Prostate gland (tissue), 2 donors: ENCODE measurements around the gene HES1. TPM values are rescaled to one million over a fixed set of nuclear protein-coding genes. Genes with fewer than 3 reads are reported as not detected.

Experiments used
- DNase-seq: peaks from one replicate; pipeline ENCODE4 v3.0.0-alpha.2; 2019; ENCODE audit warnings: low spot score
- H3K27ac ChIP-seq, 2 donors: fragments of 200-600 bp; sonication (generic); 2 replicates each; pipeline ENCODE4 v1.5.1; 2017 to 2019
- H3K27me3 ChIP-seq: fragments of 200-600 bp; sonication (generic); replicated peaks from 2 replicates; pipeline ENCODE4 v1.5.1; 2019; ENCODE audit not compliant: insufficient read depth
- H3K36me3 ChIP-seq, 2 donors: fragments of 200-600 bp; sonication (generic); 1 replicate in 1 of 2; 2 replicates in 1 of 2; pipeline versions ENCODE4 v1.5.1 to v1.8.1; 2017 to 2019
- H3K4me1 ChIP-seq: fragments of 200-600 bp; sonication (generic); replicated peaks from 2 replicates; pipeline ENCODE4 v1.5.1; 2019
- H3K4me3 ChIP-seq, 2 donors: fragments of 200-600 bp; sonication (generic); 2 replicates each; pipeline ENCODE4 v1.5.1; 2017 to 2019
- H3K9me3 ChIP-seq: fragments of 200-600 bp; sonication (generic); 2 replicates; pipeline ENCODE4 v1.5.1; 2017
- POLR2A ChIP-seq: fragments of 450-650 bp; IDR thresholded peaks from one replicate; pipeline ENCODE4 v1.6.1; 2016; ENCODE audit warnings: antibody characterized with exemption, mild to moderate bottlenecking
- POLR2AphosphoS5 ChIP-seq: sonication (generic); formaldehyde crosslinking; IDR thresholded peaks from one replicate; pipeline ENCODE4 v1.6.1; 2017; ENCODE audit warnings: antibody characterized with exemption
- WGBS: methylation state at CpG from one replicate; pipeline ENCODE4 v1.1.5; 2018; 5-methylcytosine and 5-hydroxymethylcytosine counted together
- intact Hi-C: fragments of 100-400 bp; cut with DNase I; formaldehyde crosslinking; loops from one replicate; pipeline ENCODE4 v1.14.2; 2022
- total RNA-seq, 2 donors: library from RNA; depleted of rRNA; stranded (reverse); fragments of >200 nt; gene quantifications; one replicate each; pipeline ENCODE4 v1.1.0, GENCODE V29; 2016
- TF ChIP-seq, protein P1 (sequence below), 4 experiments: fragments of 200-600 bp in 2 of 4; fragments of 450-650 bp in 2 of 4; sonication (generic) in 2 of 4; IDR thresholded peaks; 1 replicate in 3 of 4; 2 replicates in 1 of 4; pipeline ENCODE4 v1.5.1; 2016 to 2019; ENCODE audit warnings: antibody characterized with exemption in 4 of 4, mild to moderate bottlenecking in 2 of 4, moderate library complexity in 2 of 4

The HES1 gene
- total RNA-seq, 2 donors from 2014 or later = 92.4 to 174 TPM

DNA sequence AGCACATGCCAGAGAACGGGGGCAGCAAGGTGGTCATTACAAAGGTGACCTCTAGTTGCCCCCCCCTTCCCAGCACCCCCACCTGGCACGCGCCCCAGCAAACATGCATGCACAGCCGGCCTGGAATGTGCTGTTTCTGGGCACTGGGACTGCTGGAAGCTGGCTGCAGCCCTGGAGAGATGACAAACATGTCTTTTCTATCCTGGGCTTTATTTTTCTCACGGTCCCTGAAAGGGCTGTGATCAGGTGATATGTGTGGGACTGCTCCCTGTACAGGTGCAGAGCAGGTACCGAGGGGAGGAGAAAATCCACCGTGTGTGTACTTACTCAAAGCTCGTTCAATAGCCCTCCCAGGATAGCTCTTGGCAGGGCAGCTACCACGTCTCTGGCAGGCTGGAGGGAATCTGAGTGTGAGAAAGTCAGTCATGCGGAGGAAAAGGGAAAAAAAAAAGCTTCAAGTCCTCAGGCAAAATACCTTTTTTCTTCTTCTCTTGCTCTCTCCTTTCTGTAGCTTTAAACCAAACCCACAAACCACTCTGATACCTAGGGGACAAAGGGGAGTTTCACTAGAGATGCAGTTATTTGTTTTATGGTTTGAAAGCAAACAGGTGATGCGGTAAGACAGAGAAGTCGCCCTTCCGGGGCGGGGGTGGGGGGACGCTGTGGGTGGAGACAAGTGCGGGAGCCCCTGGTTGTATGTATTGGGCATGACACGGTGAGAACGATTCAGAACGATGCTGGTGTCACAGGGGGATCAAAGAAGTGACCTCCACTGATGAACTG lies 5.0 kb upstream of the HES1 start:
- no peaks in the 10 kb centered on the region for H3K9me3 ChIP-seq
- no peaks in the 10 kb centered on the region for H3K27me3 ChIP-seq
- peak; percentile 56 for DNase-seq
- intact Hi-C loops = loop anchor here (5.0 kb wide), 1 partner anchor 59 kb away; no protein-coding TSS in a partner anchor
- WGBS = 27% methylated on average over 19 of the region's 19 CpGs
- peak; percentile 40 for TF ChIP-seq POLR2AphosphoS5
- no peak for TF ChIP-seq POLR2A
- no peak overlapping the region for H3K4me3 ChIP-seq
- H3K36me3 ChIP-seq = no peaks in the 10 kb centered on the region
- peaks cover 4% of the 10 kb centered on the region for H3K4me1 ChIP-seq
- peak overlapping the region; percentile 66 to 98 for H3K27ac ChIP-seq

DNA sequence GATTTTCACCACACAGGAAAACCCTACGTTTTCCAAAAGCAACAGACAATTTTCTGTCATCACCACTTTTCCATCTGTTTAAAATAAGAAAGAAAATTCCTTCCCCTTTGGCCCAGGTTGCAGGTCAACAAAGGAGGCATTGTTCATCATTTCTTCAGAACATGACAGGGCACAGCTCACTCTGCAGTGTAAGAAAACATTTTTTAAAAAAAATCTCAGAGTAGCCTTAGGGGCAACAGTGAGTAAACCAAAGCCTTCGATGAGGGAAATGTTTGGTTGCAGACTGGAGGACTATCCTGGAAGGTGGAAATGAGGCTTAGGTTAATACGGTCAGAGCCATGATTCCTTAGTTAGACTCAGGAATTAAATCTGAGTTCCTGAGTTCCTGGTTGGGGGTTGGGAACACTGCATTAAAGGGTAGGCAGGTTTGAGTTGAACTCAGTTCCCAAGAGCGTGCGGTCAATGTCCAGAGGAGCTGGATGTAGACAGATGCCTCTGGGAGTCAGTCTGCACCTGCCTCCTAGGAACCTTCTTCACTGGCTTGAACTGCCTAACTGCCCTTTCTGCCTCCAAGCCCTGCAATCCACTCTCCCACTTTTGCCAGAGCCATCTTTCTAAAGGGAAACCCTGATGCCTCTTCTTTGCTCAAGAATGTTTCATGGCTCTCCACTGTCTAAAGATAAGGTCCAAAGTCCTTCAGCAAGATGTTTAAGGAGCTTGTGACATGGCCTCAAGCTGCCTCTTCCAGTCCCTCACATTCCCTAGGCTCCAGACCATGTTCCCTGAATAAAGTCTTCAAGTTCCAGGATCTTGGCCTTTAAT lies 3.3 kb upstream of the HES1 start:
- TF ChIP-seq POLR2A (no peak), POLR2AphosphoS5 (no peak)
- Histone ChIP-seq H3K27me3 (no peaks in the 10 kb centered on the region), H3K4me1 (peaks cover 4% of the 10 kb centered on the region), H3K36me3 (no peaks in the 10 kb centered on the region), H3K9me3 (no peaks in the 10 kb centered on the region), H3K27ac (peak overlapping the region; percentile 97 to 98), H3K4me3 (no peak overlapping the region)
- no peak for DNase-seq
- intact Hi-C loops = loop anchor here (2.0 to 5.0 kb wide), 2 partner anchors 60 to 130 kb away; no protein-coding TSS in a partner anchor
- 60% methylated on average over 5 of the region's 5 CpGs for WGBS

DNA sequence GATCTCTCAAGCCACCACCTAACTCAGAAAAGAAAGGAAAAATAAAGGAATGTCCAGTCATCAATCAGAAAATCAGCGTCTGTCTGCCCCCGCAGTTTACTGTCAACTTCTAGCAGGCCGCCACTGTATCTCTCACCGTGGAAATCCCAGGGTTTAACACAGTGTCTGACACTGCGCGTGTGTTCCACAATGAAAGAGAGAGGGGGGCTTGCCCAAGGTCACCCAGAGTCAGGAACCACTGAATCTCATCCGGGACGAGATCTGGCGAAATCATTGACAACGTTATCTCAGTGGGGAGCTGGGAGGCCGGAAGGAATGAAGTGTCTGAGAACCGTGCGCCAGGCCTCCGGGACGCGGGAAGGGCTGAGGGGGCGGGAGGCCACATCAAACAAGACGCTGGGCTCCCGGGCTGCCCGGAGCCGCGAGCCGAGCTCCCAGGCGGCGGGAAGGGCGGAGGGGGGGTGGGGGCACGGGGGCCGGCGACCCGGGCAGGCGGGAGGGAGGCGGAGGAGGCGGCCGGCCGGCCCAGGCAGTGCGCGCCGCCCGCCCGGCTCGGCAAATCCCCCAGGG lies 2.2 kb upstream of the HES1 start:
- DNase-seq = peak; percentile 30
- Histone ChIP-seq H3K4me1 (peaks cover 4% of the 10 kb centered on the region), H3K27me3 (no peaks in the 10 kb centered on the region), H3K4me3 (peak overlapping the region; percentile 60 to 71), H3K9me3 (no peaks in the 10 kb centered on the region), H3K27ac (peak overlapping the region; percentile 97 to 98), H3K36me3 (no peaks in the 10 kb centered on the region)
- 9% methylated on average over 35 of the region's 41 CpGs for WGBS
- no peak for TF ChIP-seq POLR2A
- TF ChIP-seq, protein P1, sequence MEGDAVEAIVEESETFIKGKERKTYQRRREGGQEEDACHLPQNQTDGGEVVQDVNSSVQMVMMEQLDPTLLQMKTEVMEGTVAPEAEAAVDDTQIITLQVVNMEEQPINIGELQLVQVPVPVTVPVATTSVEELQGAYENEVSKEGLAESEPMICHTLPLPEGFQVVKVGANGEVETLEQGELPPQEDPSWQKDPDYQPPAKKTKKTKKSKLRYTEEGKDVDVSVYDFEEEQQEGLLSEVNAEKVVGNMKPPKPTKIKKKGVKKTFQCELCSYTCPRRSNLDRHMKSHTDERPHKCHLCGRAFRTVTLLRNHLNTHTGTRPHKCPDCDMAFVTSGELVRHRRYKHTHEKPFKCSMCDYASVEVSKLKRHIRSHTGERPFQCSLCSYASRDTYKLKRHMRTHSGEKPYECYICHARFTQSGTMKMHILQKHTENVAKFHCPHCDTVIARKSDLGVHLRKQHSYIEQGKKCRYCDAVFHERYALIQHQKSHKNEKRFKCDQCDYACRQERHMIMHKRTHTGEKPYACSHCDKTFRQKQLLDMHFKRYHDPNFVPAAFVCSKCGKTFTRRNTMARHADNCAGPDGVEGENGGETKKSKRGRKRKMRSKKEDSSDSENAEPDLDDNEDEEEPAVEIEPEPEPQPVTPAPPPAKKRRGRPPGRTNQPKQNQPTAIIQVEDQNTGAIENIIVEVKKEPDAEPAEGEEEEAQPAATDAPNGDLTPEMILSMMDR (IDR thresholded peaks at IDR 0.05) = no peak
- intact Hi-C loops = loop anchor here (2.0 to 5.0 kb wide), 2 partner anchors 61 to 131 kb away; no protein-coding TSS in a partner anchor

DNA sequence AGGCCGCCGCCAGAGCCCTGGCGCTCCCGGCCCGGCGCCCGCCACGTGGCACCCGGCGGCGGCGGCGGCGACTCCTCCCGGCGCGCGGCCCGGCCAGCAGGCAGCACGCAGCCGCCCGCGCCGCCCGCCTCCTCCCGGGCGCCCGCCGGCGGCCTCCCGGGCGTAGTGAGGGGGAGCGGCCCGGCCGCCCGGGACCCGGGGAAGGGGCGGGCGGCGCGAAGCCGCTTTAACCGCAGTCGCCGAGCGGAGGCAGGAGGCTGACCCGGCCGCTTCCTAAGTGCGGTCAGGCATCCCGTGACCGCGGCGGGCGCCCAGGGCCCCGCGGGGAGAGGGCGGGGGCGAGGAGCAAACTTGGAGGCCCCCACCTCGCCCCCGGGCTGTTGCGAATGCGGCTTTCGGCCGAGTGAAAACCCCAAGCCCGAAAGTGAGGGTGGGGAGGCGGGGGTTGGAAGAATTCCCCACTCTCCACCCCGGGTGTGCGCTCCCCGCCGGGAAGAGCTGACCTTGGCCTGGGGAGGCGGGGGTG lies 1.7 kb upstream of the HES1 start:
- intact Hi-C loops = loop anchor here (5.0 kb wide), 1 partner anchor 62 kb away; no protein-coding TSS in a partner anchor
- Histone ChIP-seq H3K27me3 (no peaks in the 10 kb centered on the region), H3K9me3 (no peaks in the 10 kb centered on the region), H3K4me1 (peaks cover 4% of the 10 kb centered on the region), H3K27ac (peak overlapping the region; percentile 97 to 98), H3K36me3 (no peaks in the 10 kb centered on the region), H3K4me3 (peak overlapping the region; percentile 60 to 71)
- TF ChIP-seq POLR2AphosphoS5 (no peak), POLR2A (no peak)
- TF ChIP-seq, protein P1 (IDR thresholded peaks at IDR 0.05) = no peak
- WGBS = under 1% methylated on average over 25 of the region's 71 CpGs
- DNase-seq = peak; percentile 63

DNA sequence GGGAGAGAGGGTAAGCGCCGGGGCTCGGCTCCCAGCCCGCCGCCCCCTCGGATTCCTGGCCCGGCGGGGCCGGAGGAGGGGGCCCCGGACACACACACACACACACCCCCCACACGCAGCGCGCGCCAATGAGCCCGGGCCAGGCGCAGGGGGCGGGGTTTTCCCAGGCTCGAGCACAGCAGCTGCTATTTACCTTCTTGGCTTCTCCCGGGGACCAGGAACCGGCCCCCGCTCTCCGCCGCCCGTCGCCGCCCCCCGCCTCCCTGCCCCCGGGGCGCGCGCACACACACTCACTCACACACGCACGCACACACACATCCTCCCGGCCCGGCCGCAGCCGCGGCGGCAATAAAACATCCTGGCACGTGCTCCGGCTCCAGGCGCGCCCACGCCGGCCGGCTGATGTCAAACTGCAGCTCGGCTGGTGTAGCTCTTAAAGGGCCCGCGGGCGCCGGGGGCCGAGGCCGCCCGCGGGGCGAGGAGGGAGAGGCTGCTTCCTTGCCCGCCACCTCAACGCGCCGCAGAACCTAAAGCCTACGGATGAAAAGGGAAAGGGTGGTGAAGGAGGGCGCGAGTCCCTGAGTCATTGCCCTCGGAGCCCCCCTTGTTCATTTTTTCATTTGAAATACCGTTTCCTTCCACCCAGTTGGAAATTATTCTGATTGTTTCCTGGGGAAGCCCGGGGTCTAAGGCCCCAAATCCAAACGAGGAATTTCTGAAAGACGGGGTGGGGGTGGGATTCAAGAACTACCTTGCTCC lies 1.0 kb upstream of the HES1 start:
- Histone ChIP-seq H3K27me3 (no peaks in the 10 kb centered on the region), H3K36me3 (no peaks in the 10 kb centered on the region), H3K4me1 (peaks cover 4% of the 10 kb centered on the region), H3K27ac (peak overlapping the region; percentile 97 to 98), H3K9me3 (no peaks in the 10 kb centered on the region), H3K4me3 (peak overlapping the region; percentile 60 to 71)
- under 1% methylated on average over 52 of the region's 68 CpGs for WGBS
- intact Hi-C loops = loop anchor here (5.0 kb wide), 1 partner anchor 63 kb away; no protein-coding TSS in a partner anchor
- peak; percentile 95 for DNase-seq
- TF ChIP-seq, protein P1 (IDR thresholded peaks at IDR 0.05) = peak in 1 of 4 experiments; percentile 21
- TF ChIP-seq POLR2A (peak; percentile 37), POLR2AphosphoS5 (peak; percentile 82)
